Vagina (tissue), 2 donors: ENCODE data around the gene NDUFA7.

Experiments used
- CTCF ChIP-seq, 3 experiments: fragments of 450-650 bp in 2 of 3; fragments of 200-600 bp in 1 of 3; sonication (generic) in 1 of 3; IDR thresholded peaks; one replicate each; pipeline ENCODE4 v1.5.1; 2017 to 2019; ENCODE audit warnings: antibody characterized with exemption in 3 of 3, mild to moderate bottlenecking in 2 of 3, moderate library complexity in 2 of 3
- POLR2AphosphoS5 ChIP-seq, 2 donors: sonication (generic); formaldehyde crosslinking; IDR thresholded peaks; one replicate each; pipeline ENCODE4 v1.9.0; 2017; ENCODE audit warnings: antibody characterized with exemption in 2 of 2, mild to moderate bottlenecking in 2 of 2, low read depth in 1 of 2; ENCODE audit not compliant: insufficient read depth in 1 of 2

GRCh38 chr19:8316351-8317125 lies 4.6 kb downstream of the NDUFA7 start:
- TF ChIP-seq CTCF (IDR thresholded peaks at IDR 0.05) (no peak), POLR2AphosphoS5 (IDR thresholded peaks at IDR 0.05; ENCODE audit: insufficient read depth in 1 of 2, low read depth in 1 of 2) (no peak)
